ENCODE results near the gene POLR2F.

POLR2F gene

DNA sequence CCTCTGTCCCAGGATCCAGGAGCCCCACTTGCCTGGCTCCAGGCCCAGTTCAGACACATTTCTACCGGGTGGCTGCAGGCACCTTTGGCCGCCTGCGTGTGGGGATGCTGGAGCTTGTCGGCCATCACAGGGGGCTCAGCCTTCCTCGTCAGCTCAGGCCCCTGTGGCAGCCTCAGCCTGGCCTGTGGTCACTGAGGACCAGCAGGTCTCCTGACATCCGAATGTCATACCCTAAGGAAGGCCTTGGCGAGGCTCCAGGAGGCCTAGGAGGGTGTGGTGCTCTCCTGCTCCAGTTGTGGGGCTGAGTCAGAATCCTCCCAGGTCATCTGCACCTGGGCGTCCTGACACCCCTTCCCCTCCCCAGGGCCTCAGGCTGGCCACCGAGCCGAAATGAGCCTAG, 45.7 kb downstream of the POLR2F start:
- peak overlapping the region; percentile 1 for H2BK15ac ChIP-seq (ENCODE audit: low read length)
- H2AK5ac ChIP-seq (ENCODE audit: low read depth, low read length) = peak overlapping the region; percentile 13
- no peaks in the 10 kb centered on the region for H3K79me1 ChIP-seq (ENCODE audit: low read depth, low read length)
- no CpG with 5 or more reads among the region's 10 CpGs for WGBS, 2 donors (ENCODE audit: extremely low coverage in 2 of 2, insufficient read length in 2 of 2, insufficient replicate concordance in 1 of 2)
- peak overlapping the region; percentile 27 for H3K9ac ChIP-seq (ENCODE audit: low read depth, low read length, poor library complexity)
- H3K4me3 ChIP-seq (ENCODE audit: low read length in 2 of 2) = no peak overlapping the region
- H3K27ac ChIP-seq (replicated peaks; ENCODE audit: low read length) = no peak overlapping the region
- H3K4me2 ChIP-seq (ENCODE audit: insufficient read depth, low read length, poor library complexity, severe bottlenecking) = no peak overlapping the region
- no peak overlapping the region for H4K8ac ChIP-seq (ENCODE audit: low read depth, low read length)
- no peak for DNase-seq (ENCODE audit: low spot score)
- no peak overlapping the region for H2BK120ac ChIP-seq (ENCODE audit: low read depth, low read length)
- H3K4ac ChIP-seq (ENCODE audit: low read length) = peak overlapping the region; percentile 56
- H2BK12ac ChIP-seq (ENCODE audit: low read length) = no peak overlapping the region
- H4K91ac ChIP-seq (ENCODE audit: low read depth, low read length, poor library complexity) = no peak overlapping the region
- no peak overlapping the region for H2AFZ ChIP-seq (ENCODE audit: low read length)
- H3K27me3 ChIP-seq (ENCODE audit: control insufficient read depth in 3 of 3, insufficient read depth in 3 of 3, low read depth in 1 of 3, low read length in 3 of 3) = no peaks in the 10 kb centered on the region
- no peaks in the 10 kb centered on the region for H3K36me3 ChIP-seq (replicated peaks in 1 of 2; ENCODE audit: control insufficient read depth in 2 of 2, insufficient read depth in 2 of 2, low read length in 2 of 2)
- H3K4me1 ChIP-seq (ENCODE audit: control insufficient read depth in 2 of 2, insufficient read depth in 1 of 2, low read depth in 1 of 2, low read length in 2 of 2) = peaks cover 5 to 15% of the 10 kb centered on the region in 2 donors
- H2BK5ac ChIP-seq (ENCODE audit: low read length) = peak overlapping the region; percentile 6
- peak overlapping the region; percentile 86 for H3K18ac ChIP-seq (ENCODE audit: low read length)
- H3K9me3 ChIP-seq (replicated peaks in 1 of 2; ENCODE audit: control insufficient read depth in 2 of 2, insufficient read depth in 1 of 2, low read depth in 1 of 2, low read length in 2 of 2) = no peaks in the 10 kb centered on the region
- H3K14ac ChIP-seq (ENCODE audit: low read length) = peak overlapping the region; percentile 58
- H3K23ac ChIP-seq (ENCODE audit: low read depth, low read length, poor library complexity) = peak overlapping the region; percentile 62

DNA sequence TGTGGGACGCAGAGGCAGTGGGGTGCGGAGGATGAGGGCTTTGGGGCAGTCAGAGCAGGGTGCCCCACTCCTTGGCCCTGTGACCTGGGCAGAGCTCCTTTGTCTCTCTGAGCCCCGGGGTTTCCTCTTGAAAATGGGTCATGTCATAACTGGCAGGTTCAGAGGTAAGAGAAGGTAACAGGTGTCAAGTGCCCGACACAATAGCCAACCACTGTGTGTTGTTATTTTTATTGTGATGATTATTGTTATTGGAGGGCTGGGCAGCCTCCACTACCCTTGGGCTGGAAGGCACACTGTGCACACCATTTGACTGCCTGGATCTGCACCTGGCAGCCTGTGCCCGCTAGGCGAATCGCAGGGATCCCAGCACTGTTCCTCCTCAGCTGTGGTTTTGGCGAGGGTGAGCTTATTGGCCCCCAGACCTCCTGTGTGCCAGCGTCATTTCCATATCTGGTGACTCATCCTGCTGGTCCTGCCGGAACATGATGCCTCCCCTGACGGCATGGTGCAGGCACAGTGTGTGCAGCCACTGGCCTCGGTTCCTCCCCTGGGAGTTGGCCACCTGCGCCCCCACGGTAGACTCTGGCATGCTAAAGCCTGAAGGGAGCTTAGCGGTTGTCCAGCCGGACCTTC, 46.3 kb downstream of the POLR2F start:
- Histone ChIP-seq H3K27me3 (ENCODE audit: control insufficient read depth in 3 of 3, insufficient read depth in 3 of 3, low read depth in 1 of 3, low read length in 3 of 3) (no peaks in the 10 kb centered on the region), H3K4me2 (ENCODE audit: insufficient read depth, low read length, poor library complexity, severe bottlenecking) (no peak overlapping the region), H3K23ac (ENCODE audit: low read depth, low read length, poor library complexity) (peak overlapping the region; percentile 34), H4K8ac (ENCODE audit: low read depth, low read length) (no peak overlapping the region), H3K27ac (replicated peaks; ENCODE audit: low read length) (no peak overlapping the region), H3K14ac (ENCODE audit: low read length) (peak overlapping the region; percentile 58), H3K18ac (ENCODE audit: low read length) (peak overlapping the region; percentile 86), H2BK5ac (ENCODE audit: low read length) (peak overlapping the region; percentile 6), H3K9me3 (replicated peaks in 1 of 2; ENCODE audit: control insufficient read depth in 2 of 2, insufficient read depth in 1 of 2, low read depth in 1 of 2, low read length in 2 of 2) (no peaks in the 10 kb centered on the region), H3K4ac (ENCODE audit: low read length) (no peak overlapping the region), H2BK120ac (ENCODE audit: low read depth, low read length) (no peak overlapping the region), H3K9ac (ENCODE audit: low read depth, low read length, poor library complexity) (no peak overlapping the region), H2AFZ (ENCODE audit: low read length) (no peak overlapping the region), H3K4me1 (ENCODE audit: control insufficient read depth in 2 of 2, insufficient read depth in 1 of 2, low read depth in 1 of 2, low read length in 2 of 2) (peaks cover 5 to 15% of the 10 kb centered on the region in 2 donors), H2BK12ac (ENCODE audit: low read length) (no peak overlapping the region), H3K36me3 (replicated peaks in 1 of 2; ENCODE audit: control insufficient read depth in 2 of 2, insufficient read depth in 2 of 2, low read length in 2 of 2) (no peaks in the 10 kb centered on the region), H2BK15ac (ENCODE audit: low read length) (peak overlapping the region; percentile 1), H4K91ac (ENCODE audit: low read depth, low read length, poor library complexity) (no peak overlapping the region), H3K4me3 (ENCODE audit: low read length in 2 of 2) (no peak overlapping the region), H2AK5ac (ENCODE audit: low read depth, low read length) (peak overlapping the region; percentile 13), H3K79me1 (ENCODE audit: low read depth, low read length) (no peaks in the 10 kb centered on the region)
- no CpG with 5 or more reads among the region's 16 CpGs for WGBS, 2 donors (ENCODE audit: extremely low coverage in 2 of 2, insufficient read length in 2 of 2, insufficient replicate concordance in 1 of 2)
- DNase-seq (ENCODE audit: low spot score) = no peak

DNA sequence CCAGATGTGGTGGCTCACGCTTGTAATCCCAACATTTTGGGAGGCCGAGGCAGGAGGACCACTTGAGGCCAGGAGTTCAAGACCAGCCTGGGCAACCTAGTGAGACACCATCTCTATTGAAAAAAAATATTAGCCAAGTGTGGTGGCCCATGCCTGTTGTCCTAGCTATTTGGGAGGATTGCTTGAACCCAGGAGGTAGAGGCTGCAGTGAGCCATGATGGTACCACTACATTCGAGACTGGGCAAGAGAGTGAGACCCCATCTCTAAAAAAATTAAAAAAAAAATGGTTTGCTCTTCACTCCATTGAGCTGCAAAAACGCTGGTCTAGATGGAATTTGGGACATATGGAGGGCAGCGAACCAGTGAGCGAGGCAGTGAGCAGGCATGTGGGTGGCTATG, 52.4 kb downstream of the POLR2F start:
- Histone ChIP-seq H3K79me1 (ENCODE audit: low read depth, low read length) (no peaks in the 10 kb centered on the region), H2BK12ac (ENCODE audit: low read length) (no peak overlapping the region), H3K4ac (ENCODE audit: low read length) (no peak overlapping the region), H4K91ac (ENCODE audit: low read depth, low read length, poor library complexity) (no peak overlapping the region), H3K14ac (ENCODE audit: low read length) (no peak overlapping the region), H3K18ac (ENCODE audit: low read length) (no peak overlapping the region), H3K9me3 (replicated peaks in 1 of 2; ENCODE audit: control insufficient read depth in 2 of 2, insufficient read depth in 1 of 2, low read depth in 1 of 2, low read length in 2 of 2) (no peaks in the 10 kb centered on the region), H2BK120ac (ENCODE audit: low read depth, low read length) (no peak overlapping the region), H3K23ac (ENCODE audit: low read depth, low read length, poor library complexity) (no peak overlapping the region), H3K36me3 (replicated peaks in 1 of 2; ENCODE audit: control insufficient read depth in 2 of 2, insufficient read depth in 2 of 2, low read length in 2 of 2) (no peaks in the 10 kb centered on the region), H3K4me3 (ENCODE audit: low read length in 2 of 2) (no peak overlapping the region), H3K27ac (replicated peaks; ENCODE audit: low read length) (no peak overlapping the region), H2AFZ (ENCODE audit: low read length) (no peak overlapping the region), H3K27me3 (ENCODE audit: control insufficient read depth in 3 of 3, insufficient read depth in 3 of 3, low read depth in 1 of 3, low read length in 3 of 3) (no peaks in the 10 kb centered on the region), H3K9ac (ENCODE audit: low read depth, low read length, poor library complexity) (no peak overlapping the region), H2BK15ac (ENCODE audit: low read length) (no peak overlapping the region), H2BK5ac (ENCODE audit: low read length) (no peak overlapping the region), H4K8ac (ENCODE audit: low read depth, low read length) (no peak overlapping the region), H3K4me1 (ENCODE audit: control insufficient read depth in 2 of 2, insufficient read depth in 1 of 2, low read depth in 1 of 2, low read length in 2 of 2) (no peaks in the 10 kb centered on the region), H3K4me2 (ENCODE audit: insufficient read depth, low read length, poor library complexity, severe bottlenecking) (no peak overlapping the region), H2AK5ac (ENCODE audit: low read depth, low read length) (no peak overlapping the region)
- WGBS, 2 donors (ENCODE audit: extremely low coverage in 2 of 2, insufficient read length in 2 of 2, insufficient replicate concordance in 1 of 2) = no CpG with 5 or more reads among the region's 6 CpGs
- DNase-seq (ENCODE audit: low spot score) = no peak

DNA sequence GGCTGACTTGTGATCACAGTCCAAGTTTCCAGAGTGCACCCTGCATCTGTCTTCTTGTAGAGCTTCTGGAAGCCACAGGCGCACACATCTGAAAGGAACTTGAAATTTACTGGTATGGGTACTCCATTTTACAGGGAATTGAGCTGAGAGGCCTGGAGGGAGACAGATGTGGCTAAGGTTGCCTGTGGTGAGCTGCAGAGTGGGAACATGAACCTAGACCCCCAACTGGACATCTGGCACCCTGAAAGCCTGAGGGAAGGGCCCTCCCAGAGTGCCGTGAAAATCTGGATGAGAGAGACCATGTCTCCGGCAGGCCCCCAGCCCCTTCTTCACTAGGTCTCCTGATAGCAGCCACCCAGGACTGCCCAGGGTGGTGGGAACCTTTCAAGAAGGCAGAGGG, 53.4 kb downstream of the POLR2F start:
- Histone ChIP-seq H3K36me3 (replicated peaks in 1 of 2; ENCODE audit: control insufficient read depth in 2 of 2, insufficient read depth in 2 of 2, low read length in 2 of 2) (no peaks in the 10 kb centered on the region), H2AFZ (ENCODE audit: low read length) (no peak overlapping the region), H3K4ac (ENCODE audit: low read length) (no peak overlapping the region), H3K9ac (ENCODE audit: low read depth, low read length, poor library complexity) (peak overlapping the region; percentile 3), H2BK120ac (ENCODE audit: low read depth, low read length) (no peak overlapping the region), H3K18ac (ENCODE audit: low read length) (peak overlapping the region; percentile 67), H3K4me2 (ENCODE audit: insufficient read depth, low read length, poor library complexity, severe bottlenecking) (no peak overlapping the region), H3K9me3 (replicated peaks in 1 of 2; ENCODE audit: control insufficient read depth in 2 of 2, insufficient read depth in 1 of 2, low read depth in 1 of 2, low read length in 2 of 2) (no peaks in the 10 kb centered on the region), H2BK12ac (ENCODE audit: low read length) (no peak overlapping the region), H4K91ac (ENCODE audit: low read depth, low read length, poor library complexity) (no peak overlapping the region), H2BK15ac (ENCODE audit: low read length) (peak overlapping the region; percentile 67), H3K79me1 (ENCODE audit: low read depth, low read length) (no peaks in the 10 kb centered on the region), H2AK5ac (ENCODE audit: low read depth, low read length) (peak overlapping the region; percentile 75), H3K4me3 (ENCODE audit: low read length in 2 of 2) (no peak overlapping the region), H3K4me1 (ENCODE audit: control insufficient read depth in 2 of 2, insufficient read depth in 1 of 2, low read depth in 1 of 2, low read length in 2 of 2) (no peaks in the 10 kb centered on the region), H2BK5ac (ENCODE audit: low read length) (no peak overlapping the region), H3K27me3 (ENCODE audit: control insufficient read depth in 3 of 3, insufficient read depth in 3 of 3, low read depth in 1 of 3, low read length in 3 of 3) (no peaks in the 10 kb centered on the region), H3K27ac (replicated peaks; ENCODE audit: low read length) (no peak overlapping the region), H3K14ac (ENCODE audit: low read length) (no peak overlapping the region), H3K23ac (ENCODE audit: low read depth, low read length, poor library complexity) (no peak overlapping the region), H4K8ac (ENCODE audit: low read depth, low read length) (no peak overlapping the region)
- DNase-seq (ENCODE audit: low spot score) = no peak
- no CpG with 5 or more reads among the region's 3 CpGs for WGBS, 2 donors (ENCODE audit: extremely low coverage in 2 of 2, insufficient read length in 2 of 2, insufficient replicate concordance in 1 of 2)

Data from neuronal stem cell (in vitro differentiated cells).